Neural progenitor cell (in vitro differentiated cells): ENCODE results near the gene FMO4. TPM values are rescaled to one million over a fixed set of nuclear protein-coding genes. Genes with fewer than 3 reads are reported as not detected.
"Not testable (repeated sequence)": the region's sequence is repeated elsewhere in the genome, so short reads cannot be mapped to it uniquely, and the experiment has no call there.

Source experiments
- DNase-seq: peaks from one replicate; pipeline ENCODE4 v3.0.0-alpha.2; 2016; ENCODE audit warnings: low spot score
- H2AFZ ChIP-seq: fragments of 200-600 bp; sonication (generic); replicated peaks from 2 replicates; pipeline ENCODE4 v1.6.1; 2016; ENCODE audit warnings: antibody characterized with exemption
- H3F3A ChIP-seq: fragments of 200-600 bp; sonication (generic); 2 replicates; pipeline ENCODE4 v1.6.1; 2016; ENCODE audit warnings: antibody characterized with exemption, low read depth
- H3K27ac ChIP-seq: fragments of 200-600 bp; sonication (generic); 2 replicates; pipeline ENCODE4 v1.5.1; 2016; ENCODE audit warnings: mild to moderate bottlenecking
- H3K27me3 ChIP-seq: fragments of 200-600 bp; sonication (generic); 2 replicates; pipeline ENCODE4 v1.6.1; 2016; ENCODE audit warnings: mild to moderate bottlenecking, moderate library complexity
- H3K36me3 ChIP-seq: fragments of 200-600 bp; sonication (generic); 2 replicates; pipeline ENCODE4 v1.5.1; 2016
- H3K4me1 ChIP-seq: fragments of 200-600 bp; sonication (generic); 2 replicates; pipeline ENCODE4 v1.6.1; 2016; ENCODE audit warnings: mixed run types
- H3K4me2 ChIP-seq: fragments of 200-600 bp; sonication (generic); 2 replicates; pipeline ENCODE4 v1.6.1; 2016
- H3K4me3 ChIP-seq: fragments of 200-600 bp; sonication (generic); 2 replicates; pipeline ENCODE4 v1.5.1; 2016
- H3K79me2 ChIP-seq: fragments of 200-600 bp; sonication (generic); 2 replicates; pipeline ENCODE4 v1.6.1; 2016; ENCODE audit warnings: low read depth
- H3K9ac ChIP-seq: fragments of 200-600 bp; sonication (generic); 2 replicates; pipeline ENCODE4 v1.6.1; 2016
- H3K9me3 ChIP-seq: fragments of 200-600 bp; sonication (generic); 2 replicates; pipeline ENCODE4 v1.5.1; 2016; ENCODE audit warnings: low read depth
- H4K20me1 ChIP-seq: fragments of 200-600 bp; sonication (generic); 2 replicates; pipeline ENCODE4 v1.6.1; 2016; ENCODE audit warnings: low read depth
- H3K27ac Mint-ChIP-seq: 3 replicates; pipeline ENCODE4 v1.8.0; 2021; ENCODE audit warnings: mixed read lengths
- H3K27me3 Mint-ChIP-seq: 2 replicates; pipeline ENCODE4 v1.8.0; 2022; ENCODE audit warnings: low read depth, mild to moderate bottlenecking, inconsistent platforms, moderate library complexity, mixed read lengths; ENCODE audit not compliant: insufficient read depth
- H3K36me3 Mint-ChIP-seq: 3 replicates; pipeline ENCODE4 v1.8.0; 2021; ENCODE audit warnings: mixed read lengths
- H3K4me1 Mint-ChIP-seq: 3 replicates; pipeline ENCODE4 v1.8.0; 2021; ENCODE audit warnings: mixed read lengths
- H3K4me3 Mint-ChIP-seq: 3 replicates; pipeline ENCODE4 v1.8.0; 2021; ENCODE audit warnings: mild to moderate bottlenecking, moderate library complexity, mixed read lengths
- H3K9me3 Mint-ChIP-seq: 3 replicates; pipeline ENCODE4 v1.8.0; 2020; ENCODE audit warnings: mixed read lengths
- EZH2 ChIP-seq: fragments of 200-600 bp; sonication (generic); IDR thresholded peaks from 2 replicates; pipeline ENCODE4 v1.6.1; 2017; ENCODE audit warnings: antibody characterized with exemption, mild to moderate bottlenecking, moderate library complexity
- EZH2phosphoT487 ChIP-seq: fragments of 200-600 bp; sonication (generic); IDR thresholded peaks from 2 replicates; pipeline ENCODE4 v1.6.1; 2017; ENCODE audit warnings: antibody characterized with exemption
- total RNA-seq: library from RNA; depleted of rRNA; stranded (reverse); fragments of >200 nt; gene quantifications from 2 replicates; pipeline ENCODE4 v1.2.3, GENCODE V29; 2015; ENCODE audit warnings: low replicate concordance
- TF ChIP-seq, protein P1 (sequence below): fragments of 200-600 bp; sonication (generic); IDR thresholded peaks from 2 replicates; pipeline ENCODE4 v1.5.1; 2017; ENCODE audit warnings: antibody characterized with exemption, mild to moderate bottlenecking

The FMO4 gene
- total RNA-seq, 1 donor from 2014 or later: 8.3 TPM

DNA sequence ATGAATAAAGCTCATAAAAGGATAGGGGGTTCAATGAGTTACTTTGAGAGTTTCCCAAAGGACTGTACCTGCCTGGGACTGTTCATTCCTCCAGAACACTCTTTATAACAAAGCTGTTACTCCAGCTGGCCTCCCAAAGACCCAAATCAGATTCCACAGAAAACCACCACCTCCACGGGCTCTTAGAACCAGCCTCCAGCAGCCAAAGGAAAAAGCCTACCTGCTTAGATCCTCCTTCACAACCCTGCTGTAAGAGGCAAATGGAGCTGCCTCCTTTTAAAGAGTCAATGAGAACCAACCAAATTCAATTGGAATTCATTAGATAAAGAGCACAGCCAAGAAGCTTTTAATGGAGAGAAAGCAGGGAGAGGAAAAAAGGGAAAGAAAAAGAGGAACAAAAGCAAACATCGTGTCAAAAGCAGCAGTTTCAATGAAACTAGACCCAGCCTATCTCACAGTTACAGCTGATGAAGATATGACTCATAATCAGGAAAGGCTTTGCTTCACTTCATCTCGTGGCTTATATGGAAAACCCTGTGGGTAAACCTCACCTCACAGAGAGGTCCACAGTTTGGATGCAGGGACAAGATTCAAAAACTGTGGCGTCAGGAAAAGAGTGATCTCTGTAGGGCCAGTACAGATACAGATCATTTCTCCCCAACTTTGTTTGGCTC, 27.8 kb upstream of the FMO4 start:
- Histone ChIP-seq H3K4me3 (no peak overlapping the region), H3K27ac (no peak overlapping the region), H3F3A (no peaks in the 10 kb centered on the region), H3K36me3 (no peaks in the 10 kb centered on the region), H3K4me2 (no peak overlapping the region), H4K20me1 (no peaks in the 10 kb centered on the region), H2AFZ (no peak overlapping the region), H3K9me3 (no peaks in the 10 kb centered on the region), H3K79me2 (no peaks in the 10 kb centered on the region), H3K4me1 (no peaks in the 10 kb centered on the region), H3K9ac (no peak overlapping the region), H3K27me3 (no peaks in the 10 kb centered on the region)
- no peak for TF ChIP-seq EZH2
- TF ChIP-seq EZH2phosphoT487: no peak
- TF ChIP-seq, protein P1, sequence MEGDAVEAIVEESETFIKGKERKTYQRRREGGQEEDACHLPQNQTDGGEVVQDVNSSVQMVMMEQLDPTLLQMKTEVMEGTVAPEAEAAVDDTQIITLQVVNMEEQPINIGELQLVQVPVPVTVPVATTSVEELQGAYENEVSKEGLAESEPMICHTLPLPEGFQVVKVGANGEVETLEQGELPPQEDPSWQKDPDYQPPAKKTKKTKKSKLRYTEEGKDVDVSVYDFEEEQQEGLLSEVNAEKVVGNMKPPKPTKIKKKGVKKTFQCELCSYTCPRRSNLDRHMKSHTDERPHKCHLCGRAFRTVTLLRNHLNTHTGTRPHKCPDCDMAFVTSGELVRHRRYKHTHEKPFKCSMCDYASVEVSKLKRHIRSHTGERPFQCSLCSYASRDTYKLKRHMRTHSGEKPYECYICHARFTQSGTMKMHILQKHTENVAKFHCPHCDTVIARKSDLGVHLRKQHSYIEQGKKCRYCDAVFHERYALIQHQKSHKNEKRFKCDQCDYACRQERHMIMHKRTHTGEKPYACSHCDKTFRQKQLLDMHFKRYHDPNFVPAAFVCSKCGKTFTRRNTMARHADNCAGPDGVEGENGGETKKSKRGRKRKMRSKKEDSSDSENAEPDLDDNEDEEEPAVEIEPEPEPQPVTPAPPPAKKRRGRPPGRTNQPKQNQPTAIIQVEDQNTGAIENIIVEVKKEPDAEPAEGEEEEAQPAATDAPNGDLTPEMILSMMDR: no peak
- Mint-ChIP-seq H3K9me3 (no peaks in the 10 kb centered on the region), H3K4me1 (no peaks in the 10 kb centered on the region), H3K4me3 (no peak overlapping the region), H3K27me3 (no peaks in the 10 kb centered on the region), H3K36me3 (no peaks in the 10 kb centered on the region), H3K27ac (no peak overlapping the region)
- no peak for DNase-seq

DNA sequence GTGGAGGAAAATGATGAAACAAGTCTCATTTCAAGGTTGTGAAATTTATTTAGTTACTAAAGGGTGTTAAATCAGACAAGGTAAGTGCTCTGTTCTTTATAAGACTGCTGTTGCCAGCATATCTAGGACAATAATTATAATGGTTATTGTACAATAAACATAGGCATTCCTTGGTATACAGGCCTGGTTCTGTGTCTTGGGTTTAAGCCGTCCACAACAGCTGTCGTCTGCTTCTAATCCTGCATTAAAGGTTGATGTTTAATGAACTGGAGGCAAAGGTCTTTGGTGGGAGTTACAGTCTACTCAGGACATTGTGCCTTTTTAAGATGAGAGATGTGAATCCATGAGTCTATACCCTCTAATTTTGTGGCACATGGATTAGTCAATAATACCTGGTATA, 23.4 kb upstream of the FMO4 start:
- Mint-ChIP-seq H3K4me3 (no peak overlapping the region), H3K36me3 (no peaks in the 10 kb centered on the region), H3K27ac (no peak overlapping the region), H3K4me1 (no peaks in the 10 kb centered on the region), H3K9me3 (peaks cover 2% of the 10 kb centered on the region), H3K27me3 (peaks cover 4% of the 10 kb centered on the region)
- Histone ChIP-seq H3K4me2 (no peak overlapping the region), H2AFZ (no peak overlapping the region), H3K4me3 (no peak overlapping the region), H3K4me1 (peaks cover 4% of the 10 kb centered on the region), H3F3A (no peaks in the 10 kb centered on the region), H3K9me3 (no peaks in the 10 kb centered on the region), H3K27ac (no peak overlapping the region), H3K36me3 (no peaks in the 10 kb centered on the region), H3K27me3 (no peaks in the 10 kb centered on the region), H3K79me2 (no peaks in the 10 kb centered on the region), H3K9ac (no peak overlapping the region), H4K20me1 (no peaks in the 10 kb centered on the region)
- DNase-seq: no peak
- no peak for TF ChIP-seq EZH2phosphoT487
- TF ChIP-seq, protein P1: no peak
- no peak for TF ChIP-seq EZH2

DNA sequence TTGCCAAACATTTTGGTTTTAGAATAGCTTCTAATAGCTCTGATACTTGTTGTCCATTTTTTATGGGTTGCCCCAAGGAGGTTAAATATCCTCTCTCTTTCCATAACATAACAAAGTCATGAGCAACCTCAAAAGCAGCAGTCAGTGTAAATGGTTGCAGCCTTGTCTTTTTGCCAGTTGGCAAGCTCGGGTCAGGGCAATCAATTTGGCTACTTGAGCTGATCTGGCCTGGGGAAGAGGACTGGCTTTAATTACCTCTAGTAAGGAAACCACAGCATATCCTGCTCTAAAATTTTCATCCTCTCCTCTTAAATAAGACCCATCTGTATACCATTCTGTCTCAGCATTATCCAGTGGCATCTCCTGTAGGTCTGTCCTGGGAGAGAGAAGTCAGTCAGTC, 21.2 kb upstream of the FMO4 start:
- Histone ChIP-seq H3K9me3 (no peaks in the 10 kb centered on the region), H3K36me3 (no peaks in the 10 kb centered on the region), H3K4me1 (peaks cover 4% of the 10 kb centered on the region), H4K20me1 (no peaks in the 10 kb centered on the region), H3K27me3 (no peaks in the 10 kb centered on the region), H2AFZ (no peak overlapping the region), H3K27ac (no peak overlapping the region), H3F3A (no peaks in the 10 kb centered on the region), H3K9ac (no peak overlapping the region), H3K4me3 (no peak overlapping the region), H3K79me2 (no peaks in the 10 kb centered on the region), H3K4me2 (no peak overlapping the region)
- Mint-ChIP-seq H3K27ac (no peak overlapping the region), H3K9me3 (peaks cover 5% of the 10 kb centered on the region), H3K27me3 (peaks cover 4% of the 10 kb centered on the region), H3K4me3 (no peak overlapping the region), H3K4me1 (no peaks in the 10 kb centered on the region), H3K36me3 (no peaks in the 10 kb centered on the region)
- no peak for DNase-seq
- no peak for TF ChIP-seq EZH2
- TF ChIP-seq, protein P1: no peak
- TF ChIP-seq EZH2phosphoT487: no peak

DNA sequence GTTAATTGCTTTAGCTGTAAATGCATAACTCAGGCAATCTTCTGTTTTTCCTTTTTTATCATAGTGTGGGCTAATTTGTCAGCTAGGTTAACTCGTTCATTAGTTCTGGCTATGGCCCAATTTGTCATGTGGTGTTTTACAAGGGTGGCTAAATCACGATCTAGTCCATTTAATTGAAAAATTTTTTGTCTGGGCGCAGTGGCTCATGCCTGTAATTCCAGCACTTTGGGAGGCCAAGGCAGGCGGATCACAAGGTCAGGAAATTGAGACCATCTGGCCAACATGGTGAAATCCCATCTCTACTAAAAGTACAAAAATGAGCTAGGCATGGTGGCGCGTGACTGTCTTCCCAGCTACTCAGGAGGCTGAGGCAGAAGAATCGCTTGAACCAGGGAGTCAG, 18.6 kb upstream of the FMO4 start:
- not testable (repeated sequence) for H3K79me2 ChIP-seq, H3K27ac ChIP-seq, H3K9me3 ChIP-seq, H2AFZ ChIP-seq, H3K27me3 Mint-ChIP-seq, H3K27ac Mint-ChIP-seq, DNase-seq, H3K4me2 ChIP-seq, H3K27me3 ChIP-seq, H4K20me1 ChIP-seq, H3K9ac ChIP-seq, H3F3A ChIP-seq, H3K4me3 Mint-ChIP-seq, H3K4me3 ChIP-seq, H3K4me1 Mint-ChIP-seq, H3K36me3 Mint-ChIP-seq, H3K4me1 ChIP-seq, H3K36me3 ChIP-seq
- peaks cover 22% of the 10 kb centered on the region for H3K9me3 Mint-ChIP-seq
